Stimulated activated CD4-positive, alpha-beta T cell treated with anti-CD3 and anti-CD28 coated beads, TNF-alpha, amount 100 ng/mL, for 1 hour (primary cell): ENCODE measurements around the gene OPCML.

Experiments
- DNase-seq, 3 donors: peaks; one replicate each; pipeline ENCODE4 v3.0.0-alpha.2; 2020; ENCODE audit warnings: low read depth in 3 of 3, low spot score in 1 of 3

Gene OPCML

DNA sequence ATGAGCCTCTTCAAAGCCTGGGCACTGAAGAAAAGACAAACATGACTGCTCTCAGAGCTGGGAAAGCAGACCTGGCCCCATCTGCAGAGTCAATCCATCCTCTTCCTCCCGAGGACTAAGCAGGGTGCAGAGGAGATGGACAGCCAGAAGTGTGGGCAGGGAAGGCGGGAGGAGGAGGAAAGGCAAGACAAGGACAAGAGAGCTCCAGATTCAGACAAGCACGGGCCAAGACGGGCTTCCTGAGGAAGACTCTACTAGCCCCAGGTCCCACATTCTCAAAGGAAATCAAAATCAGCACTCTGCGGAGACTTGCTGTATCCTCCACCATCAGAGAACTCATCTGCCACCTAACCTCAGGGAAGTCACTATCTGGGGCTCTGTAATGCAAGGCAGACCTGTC, 28.5 kb downstream of the OPCML start:
- no peak for DNase-seq

DNA sequence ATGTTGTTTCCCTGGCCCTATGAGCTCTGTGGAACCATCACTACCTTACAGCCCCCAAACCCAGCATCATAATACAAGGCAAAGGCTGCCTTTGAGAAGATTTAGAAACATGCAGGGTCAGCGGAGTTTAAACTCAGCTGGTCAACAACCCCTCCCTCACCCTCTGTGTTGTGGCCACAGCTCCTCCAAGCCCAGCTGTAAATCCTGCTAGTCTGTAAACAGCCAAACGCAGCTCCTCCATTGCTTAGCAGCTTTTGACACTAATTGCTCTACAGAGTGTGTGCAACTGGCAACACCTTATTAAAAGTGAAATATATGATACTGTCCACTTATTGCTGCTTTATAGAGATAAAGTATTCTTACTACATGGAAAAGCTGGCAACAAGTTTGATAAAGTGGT, 29.1 kb downstream of the OPCML start:
- DNase-seq = no peak

DNA sequence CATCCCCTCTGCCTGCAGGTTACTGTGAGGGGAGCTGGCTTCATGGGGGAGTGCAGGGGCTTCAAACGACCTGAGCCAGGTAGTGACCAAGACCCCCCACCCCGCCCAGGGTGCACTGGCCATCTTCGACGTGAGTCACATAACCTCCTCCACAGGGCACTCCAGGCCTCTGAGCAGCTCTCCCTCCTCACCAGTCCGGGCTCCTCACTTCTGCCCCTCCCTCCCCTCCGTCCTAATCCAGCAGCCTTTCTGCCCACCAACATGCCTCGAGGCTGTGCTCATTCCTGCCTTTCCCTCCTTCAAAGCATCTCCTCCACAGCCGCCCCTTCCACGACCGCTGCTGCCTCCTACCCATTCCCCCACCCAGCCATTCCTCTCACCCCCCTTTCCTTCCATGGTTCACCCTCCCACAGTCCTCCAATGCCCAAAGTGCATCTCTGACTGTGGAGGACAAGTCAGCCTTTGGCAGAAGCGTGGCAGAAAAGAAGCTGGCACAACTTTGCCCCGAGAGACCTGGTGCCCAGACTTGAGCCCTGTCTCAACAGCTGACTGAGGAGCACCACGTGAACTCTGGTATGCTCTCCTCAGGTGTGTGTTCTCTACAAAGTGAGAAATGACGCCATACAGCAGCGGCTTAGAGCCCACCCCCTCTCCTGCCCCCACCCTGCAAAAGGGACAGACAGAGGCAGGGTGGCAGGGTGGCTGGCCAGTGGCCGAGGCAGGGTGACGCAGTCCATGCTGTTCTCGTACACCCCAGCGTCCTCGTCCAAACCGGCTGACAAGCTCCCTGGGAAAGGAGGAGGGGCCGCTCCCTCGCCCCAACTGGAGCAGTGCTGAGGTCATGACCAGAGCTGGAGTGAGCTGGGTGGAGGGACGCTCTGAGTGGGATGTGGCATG, 30.4 kb downstream of the OPCML start:
- no peak for DNase-seq

DNA sequence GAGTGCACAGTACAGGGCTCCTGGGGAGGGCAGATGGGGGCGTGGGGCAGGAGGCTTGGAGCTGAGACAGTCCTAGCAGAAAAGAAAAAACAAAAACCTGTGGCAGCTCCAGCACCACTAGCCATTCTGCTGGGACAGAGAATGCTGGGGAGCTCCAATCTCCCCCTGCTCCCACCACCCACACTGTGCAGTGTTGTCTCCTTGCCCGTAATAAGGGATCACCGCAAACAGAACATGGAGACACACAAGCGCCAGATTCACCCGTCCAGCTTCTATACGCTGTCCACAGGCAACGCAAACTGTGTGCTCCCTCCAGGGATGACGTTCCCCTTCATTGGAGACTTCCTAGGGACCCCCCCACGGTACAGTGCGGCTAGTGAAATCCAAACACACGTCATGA, 31.4 kb downstream of the OPCML start:
- no peak for DNase-seq

DNA sequence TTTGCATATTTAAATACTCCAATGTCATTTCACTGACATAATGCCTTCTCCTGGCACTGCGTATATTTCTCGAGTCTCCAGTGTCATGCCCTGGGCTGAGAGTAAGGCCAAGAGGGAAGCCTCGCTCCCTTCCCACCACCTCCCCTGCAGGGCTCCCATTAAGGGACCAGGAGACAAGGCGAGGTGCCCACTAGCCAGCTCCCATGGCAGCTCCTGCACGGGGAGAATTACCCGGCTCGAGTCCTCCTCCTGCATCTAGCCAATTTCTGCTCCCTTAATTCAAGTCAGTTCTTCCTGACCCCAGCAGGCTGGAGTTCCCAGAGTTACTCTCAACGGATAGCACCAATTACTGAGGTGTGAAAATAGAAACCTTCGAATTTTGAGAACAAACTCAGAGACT, 31.9 kb downstream of the OPCML start:
- no peak for DNase-seq

DNA sequence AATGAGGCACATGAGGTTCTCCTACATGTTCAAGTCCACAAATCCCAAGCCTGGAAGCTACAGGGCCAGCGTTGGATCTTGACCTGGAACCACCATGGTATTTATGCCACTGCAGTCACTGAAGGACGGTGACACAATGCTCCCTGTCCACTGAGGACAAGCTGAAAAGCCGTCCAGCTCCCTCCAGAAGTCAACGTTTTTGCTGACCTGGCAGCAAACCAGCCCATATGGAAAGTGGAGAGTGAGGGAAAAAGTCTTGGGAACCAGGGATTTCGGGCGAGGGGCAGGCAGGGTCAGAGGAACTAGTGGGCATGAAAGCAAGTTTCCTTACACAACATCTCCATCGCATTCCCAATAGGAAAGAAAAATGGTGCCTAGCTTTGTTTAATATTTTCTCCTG, 33.3 kb downstream of the OPCML start:
- no peak for DNase-seq

DNA sequence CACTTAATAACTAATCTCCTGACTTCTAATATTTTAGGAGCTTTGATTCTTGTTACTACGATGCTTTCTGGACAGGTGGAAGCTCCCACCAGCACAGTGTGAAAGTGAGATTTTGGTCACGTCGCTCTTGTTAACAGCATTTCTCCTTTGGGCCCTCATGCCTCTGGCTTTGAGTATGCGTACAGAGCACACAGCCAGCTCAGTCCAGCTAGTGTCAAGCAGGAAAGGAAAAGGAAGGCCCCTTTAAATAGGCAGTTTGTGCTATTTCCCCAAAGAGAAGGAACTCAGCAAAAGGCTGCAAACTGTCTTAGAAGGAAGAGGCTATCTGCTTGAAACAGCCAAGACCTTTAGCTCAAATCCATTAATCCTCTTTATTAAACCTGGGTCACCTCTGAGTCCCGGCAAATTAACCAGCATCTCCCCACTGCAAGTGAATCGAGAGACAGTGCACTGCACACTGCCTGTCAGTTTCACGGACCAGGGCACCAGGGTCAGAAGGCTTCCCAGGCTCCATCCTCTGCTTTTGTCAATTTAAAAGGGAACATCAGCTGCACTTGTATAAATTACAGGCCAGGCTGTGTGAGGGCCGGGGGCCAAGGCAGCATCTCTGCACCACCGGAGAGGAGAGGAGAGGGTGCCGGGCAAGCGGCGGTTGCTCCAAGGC, 34.7 kb downstream of the OPCML start:
- DNase-seq = no peak

DNA sequence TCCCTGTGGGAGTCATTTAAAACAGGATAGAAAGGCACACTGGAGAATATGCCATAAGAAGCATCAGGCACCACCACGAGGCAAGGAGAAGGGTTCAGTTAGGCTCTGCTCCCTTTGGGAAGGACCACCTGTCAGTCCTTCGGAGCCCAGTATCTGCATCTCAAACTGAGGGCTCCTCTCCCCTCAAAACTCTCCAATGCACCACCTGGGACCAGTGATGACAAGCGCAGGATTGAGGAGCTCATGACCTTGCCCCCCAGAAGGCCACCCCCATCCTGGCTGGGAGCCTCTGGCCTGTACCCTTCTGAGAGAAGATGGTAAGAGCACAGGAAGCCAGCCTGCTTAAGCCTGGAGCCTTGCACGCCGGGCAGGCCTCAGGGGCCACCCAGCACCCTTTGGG, 39.4 kb downstream of the OPCML start:
- no peak for DNase-seq

DNA sequence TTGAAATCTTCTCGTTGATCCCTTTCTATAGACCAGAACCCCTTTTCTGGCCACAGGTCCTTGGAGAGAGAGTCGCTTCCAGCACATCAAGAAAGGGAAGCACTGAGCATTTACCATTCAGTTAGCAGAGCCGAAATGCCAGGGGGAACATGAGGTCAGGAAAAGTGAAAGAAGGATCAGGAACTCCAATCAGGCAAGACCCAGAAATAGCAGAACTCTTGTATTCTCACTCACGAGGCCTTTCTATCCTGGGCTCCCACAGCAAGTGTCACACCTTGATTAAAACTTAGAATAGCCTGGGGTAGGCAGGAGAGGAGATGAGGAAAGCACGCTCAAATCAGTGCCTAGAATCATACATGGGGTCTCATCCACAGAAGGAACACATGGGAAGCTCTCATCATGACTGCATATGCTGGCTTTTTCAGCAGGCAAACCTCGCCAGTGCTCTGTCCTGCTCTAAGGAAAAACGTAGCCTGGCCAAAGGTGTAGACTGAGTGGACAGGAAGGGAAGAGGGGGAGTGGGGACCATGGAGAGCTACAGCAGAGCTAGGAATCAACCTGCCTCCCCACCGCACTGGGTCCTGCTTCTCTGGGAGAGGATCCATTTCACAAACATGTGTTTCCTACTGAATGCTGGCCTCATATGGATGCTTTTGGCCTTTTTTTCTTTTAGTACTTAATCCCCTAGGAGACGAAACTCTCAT, 40.5 kb downstream of the OPCML start:
- no peak for DNase-seq

DNA sequence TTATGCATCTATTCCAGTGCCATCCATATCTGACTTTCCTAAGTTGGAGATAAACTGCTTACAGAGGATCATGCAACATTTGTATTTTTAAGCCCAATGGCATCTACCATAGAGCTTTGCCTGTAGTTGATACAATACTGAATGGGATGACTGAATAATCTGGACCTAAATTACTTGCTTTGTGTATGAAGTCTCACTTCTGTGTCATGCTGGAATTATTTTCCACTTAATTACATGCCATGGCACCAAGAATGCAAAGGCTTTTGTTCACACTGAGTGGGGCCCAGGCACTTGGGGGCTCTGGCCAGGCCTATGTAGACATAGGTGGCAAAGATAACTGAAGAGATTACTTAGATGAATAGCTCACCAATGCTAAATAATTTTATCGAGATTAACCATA, 51.6 kb downstream of the OPCML start:
- DNase-seq = no peak

DNA sequence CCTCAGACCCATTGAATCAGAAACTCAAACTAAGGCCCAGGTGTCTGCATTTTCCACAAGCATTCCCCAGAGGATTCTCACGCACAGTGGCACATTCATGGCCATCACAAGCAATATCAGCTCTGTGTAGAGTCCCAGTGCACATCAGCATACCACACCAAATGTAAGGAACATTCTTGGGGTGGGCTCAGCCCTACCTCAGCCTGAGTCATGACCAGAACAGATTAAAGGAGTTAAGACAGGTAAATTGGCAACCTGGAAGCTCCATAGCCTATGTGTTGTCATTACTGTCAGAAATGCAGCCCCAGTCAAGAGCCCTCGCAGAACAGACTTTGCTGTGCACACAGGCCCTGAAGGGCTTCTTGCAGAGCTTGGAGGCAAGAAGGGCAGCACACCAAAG, 53.1 kb downstream of the OPCML start:
- no peak for DNase-seq

DNA sequence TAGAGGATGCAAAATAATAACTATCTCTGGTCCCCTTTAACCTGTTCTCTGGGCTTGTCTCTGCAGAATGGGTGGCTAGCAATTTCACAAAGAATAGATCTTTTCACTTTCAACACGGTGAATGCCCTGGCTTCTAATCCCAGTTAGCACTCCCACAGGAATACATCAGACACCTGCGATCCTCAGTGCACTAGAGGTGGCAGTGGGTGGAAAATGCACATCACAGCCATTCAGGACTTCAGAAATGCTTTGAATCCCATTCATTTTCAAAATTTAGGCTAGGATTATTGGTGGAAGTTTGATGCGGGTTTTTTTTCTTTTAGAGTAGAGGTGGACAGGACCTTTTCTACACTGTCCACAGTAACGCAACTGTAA, 55.1 kb downstream of the OPCML start:
- DNase-seq = no peak

DNA sequence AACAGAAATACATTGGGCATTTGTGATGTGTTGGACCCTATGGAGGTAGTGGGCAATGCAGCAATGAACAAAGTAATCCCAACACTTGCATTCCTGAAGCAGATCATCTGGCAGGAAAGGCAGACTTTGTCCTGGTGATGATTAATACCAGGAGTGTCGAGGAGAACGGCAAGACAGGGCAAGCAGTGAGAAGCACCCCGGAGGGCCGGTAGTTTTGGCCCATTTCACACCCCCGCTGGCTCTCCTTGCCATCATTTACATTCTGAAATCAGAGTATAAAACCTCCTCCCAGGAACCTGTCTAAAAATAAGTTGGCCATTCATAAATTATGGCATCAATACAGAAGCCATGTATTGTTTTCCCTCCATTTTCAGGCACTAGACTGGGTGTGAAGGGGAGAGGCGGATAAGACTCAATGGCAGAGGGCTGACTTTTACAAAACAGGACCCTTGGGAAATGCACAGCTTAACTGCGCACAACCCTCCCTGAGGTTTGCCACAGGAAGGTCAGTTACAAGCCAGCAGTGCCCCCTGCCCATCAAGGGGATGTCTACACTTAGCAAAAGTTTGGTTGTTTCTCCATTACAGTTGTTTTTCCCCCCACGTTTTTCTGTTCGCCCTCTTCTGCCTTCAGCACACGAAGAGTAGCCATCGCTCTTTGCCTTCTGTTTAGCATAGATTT, 55.6 kb downstream of the OPCML start:
- no peak for DNase-seq

DNA sequence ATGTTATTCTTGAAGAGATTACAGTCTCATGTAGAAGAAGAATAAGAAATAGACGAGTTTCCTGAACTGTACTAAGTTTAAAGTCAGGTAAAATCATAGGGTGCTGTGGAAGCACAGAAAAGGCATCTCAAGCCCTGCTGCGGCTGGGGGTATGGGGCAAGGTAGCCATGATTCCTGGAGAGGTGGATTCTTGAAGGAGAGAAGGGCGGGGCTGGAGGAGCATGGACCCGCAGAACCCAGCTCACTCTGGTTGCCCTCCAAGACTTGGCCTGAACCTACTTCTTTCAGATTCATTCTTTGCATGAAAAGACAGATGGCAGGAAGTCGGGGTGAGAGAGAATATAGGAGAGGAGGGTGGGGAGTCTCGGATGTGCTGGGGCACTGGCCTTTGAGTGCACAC, 57.8 kb downstream of the OPCML start:
- DNase-seq = no peak

DNA sequence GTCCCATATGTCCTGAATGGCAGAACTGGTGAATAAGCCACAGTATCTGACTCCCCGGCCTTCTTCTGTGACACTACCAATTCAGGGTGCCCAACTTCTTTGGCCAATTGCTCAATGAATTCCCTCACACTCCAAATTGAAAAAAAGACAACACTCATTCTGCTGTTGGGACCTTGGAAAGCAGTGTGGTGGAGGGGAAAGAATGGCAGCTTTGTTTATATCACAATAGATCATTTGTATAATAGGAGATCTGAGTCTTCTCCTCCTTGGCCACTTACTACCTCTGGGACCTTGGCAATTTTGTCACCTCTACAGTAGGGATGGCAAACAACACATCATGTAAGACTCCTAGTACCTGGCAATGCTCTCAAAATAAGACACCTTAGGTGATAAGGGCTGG, 64.6 kb downstream of the OPCML start:
- no peak for DNase-seq

DNA sequence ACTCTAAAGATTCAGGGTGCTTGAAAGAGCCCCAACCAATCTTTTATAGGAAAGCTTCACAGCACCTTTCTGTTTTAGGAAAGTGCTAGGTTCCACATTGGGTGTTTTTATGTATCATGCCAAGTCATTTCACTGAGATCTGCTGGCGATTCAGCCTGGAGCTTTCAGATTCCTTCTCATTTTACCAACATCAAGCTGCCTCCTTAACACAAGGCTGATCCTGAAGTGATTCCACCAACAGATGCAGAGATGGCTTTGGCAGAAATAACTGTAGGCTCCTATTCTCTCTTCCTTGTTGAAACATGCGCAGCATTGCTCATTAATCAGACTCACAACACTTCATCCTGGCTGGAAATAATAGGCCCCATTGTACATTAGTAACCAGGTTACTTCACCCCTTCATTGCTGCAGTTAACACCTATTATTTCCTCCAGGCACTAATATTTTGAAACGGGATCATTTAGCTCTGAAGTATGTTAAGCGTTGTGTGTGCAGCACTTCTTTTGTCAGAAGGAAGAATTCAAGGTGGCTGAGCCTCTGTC, 89.0 kb downstream of the OPCML start:
- no peak for DNase-seq

DNA sequence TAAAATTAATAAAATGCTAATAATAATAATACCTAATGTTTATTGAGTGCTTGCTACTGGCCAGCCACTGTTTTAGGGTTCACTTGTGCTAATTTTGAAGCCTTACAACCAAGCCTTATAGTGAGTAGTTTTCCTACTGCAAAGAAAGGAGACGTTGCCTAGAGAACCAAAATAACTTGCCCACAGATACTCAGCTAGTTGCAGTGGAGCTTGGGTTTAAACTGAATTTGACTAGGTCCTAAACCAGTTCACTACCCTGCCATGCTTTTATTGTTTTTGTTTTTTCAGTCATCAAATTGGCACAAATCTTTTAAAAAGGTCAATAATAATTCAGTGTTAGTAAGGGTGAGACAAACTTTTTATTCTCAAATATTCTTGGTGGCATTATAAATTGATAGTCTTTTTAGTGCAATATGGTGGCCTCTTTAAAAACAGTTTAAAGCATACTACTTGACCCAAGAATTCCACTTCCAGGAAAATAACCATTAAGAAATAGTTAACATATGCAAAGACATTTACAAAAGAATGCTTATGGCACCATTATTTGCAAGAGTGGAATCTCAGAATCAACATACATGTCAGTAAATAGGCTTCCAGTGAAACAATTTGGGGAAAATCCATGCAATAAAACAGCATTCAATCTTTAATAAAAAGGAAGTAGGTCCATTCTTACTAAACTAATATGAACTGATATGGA, 90.2 kb downstream of the OPCML start:
- DNase-seq = no peak

DNA sequence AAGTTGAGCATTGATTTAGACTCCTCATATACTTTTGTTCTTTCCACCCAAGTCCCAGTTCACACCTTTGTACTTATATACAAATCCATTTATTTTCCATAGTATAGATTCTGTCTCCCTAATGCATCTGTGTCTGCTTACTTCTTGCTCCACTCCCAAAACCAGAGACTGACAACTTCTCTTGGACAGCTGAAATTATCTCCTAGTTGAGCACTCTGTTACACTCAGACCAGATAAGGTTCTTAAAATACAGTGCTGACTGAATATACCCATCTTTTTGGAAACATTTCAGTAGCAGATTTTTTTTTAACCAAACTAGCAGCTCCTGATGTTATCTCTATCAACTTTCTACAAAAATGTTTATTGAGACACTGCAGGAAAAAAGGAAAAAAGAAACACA, 106.3 kb downstream of the OPCML start:
- DNase-seq = no peak

DNA sequence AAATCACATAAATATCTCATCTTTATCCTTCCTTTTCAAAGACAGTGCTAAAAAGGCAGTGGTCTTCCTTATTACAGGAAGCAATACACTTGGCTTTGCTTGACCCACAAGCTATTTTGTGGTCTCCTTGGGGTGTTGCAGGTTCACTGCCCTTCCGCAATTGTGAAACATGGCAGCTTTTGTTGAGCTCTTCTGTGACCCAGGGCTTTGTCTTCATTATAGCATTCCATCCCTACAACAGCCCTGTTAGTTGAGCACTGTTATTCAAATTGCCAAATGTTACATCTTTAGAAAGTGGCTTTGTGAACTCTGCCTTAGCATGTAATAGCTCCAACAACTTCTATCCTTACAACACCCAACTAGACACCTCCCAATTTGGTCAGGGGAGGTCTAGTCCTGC, 107.1 kb downstream of the OPCML start:
- no peak for DNase-seq

DNA sequence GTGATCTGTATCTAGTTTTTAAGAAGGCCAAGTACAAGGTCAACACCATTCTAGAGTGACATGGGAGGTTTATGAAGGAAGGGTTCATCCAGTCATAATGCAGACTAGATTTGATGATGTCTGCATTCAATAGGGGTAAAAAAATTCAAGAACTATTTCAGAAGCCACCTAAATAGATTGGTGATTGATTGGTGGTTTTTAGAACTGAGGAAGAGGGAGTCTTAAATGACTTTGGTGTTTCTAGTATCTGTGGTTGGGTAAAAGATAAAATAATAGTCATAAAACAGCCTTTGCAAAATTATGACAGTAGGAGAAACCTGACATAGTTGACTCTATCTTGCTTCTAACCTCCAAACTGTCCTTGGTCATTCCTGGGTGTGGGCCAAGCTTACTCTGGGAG, 114.1 kb downstream of the OPCML start:
- no peak for DNase-seq

DNA sequence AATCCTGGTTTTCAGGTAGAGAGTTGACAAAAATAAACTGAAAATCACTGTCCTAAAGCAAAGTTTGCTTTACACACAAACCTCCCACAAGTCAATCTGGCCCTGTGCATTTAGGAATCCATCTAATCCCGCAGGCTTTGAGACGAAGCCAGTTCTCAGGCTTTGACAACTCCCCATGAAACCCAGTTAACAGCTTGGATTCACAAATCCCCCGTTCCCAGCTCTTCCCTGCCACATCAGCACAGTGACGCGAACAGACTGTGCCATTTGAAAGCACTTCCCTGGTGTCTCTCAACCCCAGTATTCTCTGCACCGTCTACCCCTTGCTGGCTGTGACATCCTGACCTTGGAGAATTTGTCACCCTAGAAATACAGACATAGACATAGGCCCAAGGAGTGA, 117.8 kb downstream of the OPCML start:
- no peak for DNase-seq
